Measurements from ENCODE around the gene RAC2. TPM values are rescaled to one million over a fixed set of nuclear protein-coding genes. Genes with fewer than 3 reads are reported as not detected.

The RAC2 gene
- total RNA-seq: 10 to 100 TPM in 3 of 4 donors, 1 to 10 TPM in 1; 7.8 to 49.8 (median 14.5) TPM

DNA sequence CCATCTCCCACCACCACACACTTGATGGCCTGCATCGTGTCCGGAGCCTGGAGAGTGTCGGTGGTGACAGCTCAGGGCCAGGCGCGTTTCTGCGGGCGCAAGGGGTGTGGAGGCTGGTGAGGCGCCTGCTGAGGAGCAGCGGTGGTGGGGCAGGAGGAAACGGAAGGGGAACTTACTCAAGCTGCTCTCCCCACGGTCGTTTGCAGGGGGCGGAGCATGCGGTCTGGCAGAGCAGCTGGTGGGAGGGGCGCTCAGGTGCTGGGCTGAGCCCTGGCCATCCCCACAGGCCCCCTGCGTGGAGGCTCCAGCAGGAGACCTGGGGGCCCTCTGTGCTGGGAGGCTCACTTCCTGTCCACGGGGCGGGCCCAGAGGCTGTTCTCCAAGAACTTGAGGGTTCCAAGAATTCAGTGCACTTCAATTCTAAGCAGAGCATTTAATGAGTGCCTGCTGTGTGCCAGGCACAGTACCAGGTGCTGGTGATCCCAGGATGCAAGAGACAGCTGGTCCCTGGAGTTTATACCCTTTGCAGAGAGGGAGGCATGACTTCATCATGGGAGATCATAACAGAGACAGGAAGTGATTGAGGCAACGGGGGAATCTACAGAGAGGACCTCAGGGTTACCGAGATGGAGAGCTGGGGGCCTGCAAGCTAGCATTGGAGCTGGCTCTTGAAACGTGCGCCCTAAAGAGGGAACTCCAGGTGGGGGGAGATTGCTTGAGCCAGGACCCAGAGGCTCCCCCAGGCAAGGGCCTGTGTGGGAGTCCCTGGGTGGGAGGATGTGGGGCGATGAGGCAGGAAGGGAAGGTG is at the start of gene RAC2:
RAC2 (minus strand) TSS at position 156 of the 808 bp plus-strand sequence; CDS start at position 35, 121 bp downstream.
- TF ChIP-seq, protein P1, sequence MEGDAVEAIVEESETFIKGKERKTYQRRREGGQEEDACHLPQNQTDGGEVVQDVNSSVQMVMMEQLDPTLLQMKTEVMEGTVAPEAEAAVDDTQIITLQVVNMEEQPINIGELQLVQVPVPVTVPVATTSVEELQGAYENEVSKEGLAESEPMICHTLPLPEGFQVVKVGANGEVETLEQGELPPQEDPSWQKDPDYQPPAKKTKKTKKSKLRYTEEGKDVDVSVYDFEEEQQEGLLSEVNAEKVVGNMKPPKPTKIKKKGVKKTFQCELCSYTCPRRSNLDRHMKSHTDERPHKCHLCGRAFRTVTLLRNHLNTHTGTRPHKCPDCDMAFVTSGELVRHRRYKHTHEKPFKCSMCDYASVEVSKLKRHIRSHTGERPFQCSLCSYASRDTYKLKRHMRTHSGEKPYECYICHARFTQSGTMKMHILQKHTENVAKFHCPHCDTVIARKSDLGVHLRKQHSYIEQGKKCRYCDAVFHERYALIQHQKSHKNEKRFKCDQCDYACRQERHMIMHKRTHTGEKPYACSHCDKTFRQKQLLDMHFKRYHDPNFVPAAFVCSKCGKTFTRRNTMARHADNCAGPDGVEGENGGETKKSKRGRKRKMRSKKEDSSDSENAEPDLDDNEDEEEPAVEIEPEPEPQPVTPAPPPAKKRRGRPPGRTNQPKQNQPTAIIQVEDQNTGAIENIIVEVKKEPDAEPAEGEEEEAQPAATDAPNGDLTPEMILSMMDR (IDR thresholded peaks at IDR 0.05; ENCODE audit: low read depth): no peak

DNA sequence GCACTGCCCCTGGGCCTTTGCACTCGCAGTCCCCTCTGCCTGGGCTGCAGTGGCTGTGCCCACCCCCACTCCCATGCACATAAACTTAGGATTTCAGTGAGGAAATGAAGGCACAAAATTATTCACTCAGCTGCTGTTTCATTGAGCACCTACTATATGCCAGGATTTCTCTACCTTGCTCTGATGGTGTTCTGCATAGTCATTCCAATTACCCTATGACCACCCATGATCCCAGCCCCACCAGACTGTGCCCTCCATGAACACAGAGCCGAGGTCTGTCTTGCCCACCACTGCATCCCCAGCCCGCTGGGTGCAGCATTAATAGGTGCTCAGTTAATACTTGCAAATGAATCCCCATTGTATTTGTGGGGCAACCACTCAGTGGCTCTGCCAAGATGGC is 49.1 kb upstream of the RAC2 start:
- TF ChIP-seq, protein P1 (IDR thresholded peaks at IDR 0.05; ENCODE audit: low read depth): no peak

DNA sequence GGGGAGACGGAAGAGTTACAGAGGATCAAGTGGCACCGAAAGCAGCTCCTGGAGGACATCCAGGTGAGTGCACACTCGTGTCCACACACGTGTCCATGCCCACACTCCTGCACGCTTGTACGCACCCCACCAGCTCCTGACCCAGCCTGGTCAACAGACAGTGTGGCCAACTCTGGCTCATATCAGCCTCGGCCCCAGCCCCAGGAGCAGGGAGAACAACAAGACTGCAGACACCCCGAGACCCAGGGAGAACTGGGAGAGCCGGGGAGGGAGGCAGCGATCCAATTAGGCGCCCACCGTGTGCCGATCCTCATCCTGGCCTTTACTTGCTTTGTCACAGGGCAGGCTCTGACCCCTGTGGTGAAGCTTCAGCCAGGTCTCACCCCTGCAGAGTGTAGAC is 48.6 kb upstream of the RAC2 start:
- TF ChIP-seq, protein P1 (IDR thresholded peaks at IDR 0.05; ENCODE audit: low read depth): no peak

DNA sequence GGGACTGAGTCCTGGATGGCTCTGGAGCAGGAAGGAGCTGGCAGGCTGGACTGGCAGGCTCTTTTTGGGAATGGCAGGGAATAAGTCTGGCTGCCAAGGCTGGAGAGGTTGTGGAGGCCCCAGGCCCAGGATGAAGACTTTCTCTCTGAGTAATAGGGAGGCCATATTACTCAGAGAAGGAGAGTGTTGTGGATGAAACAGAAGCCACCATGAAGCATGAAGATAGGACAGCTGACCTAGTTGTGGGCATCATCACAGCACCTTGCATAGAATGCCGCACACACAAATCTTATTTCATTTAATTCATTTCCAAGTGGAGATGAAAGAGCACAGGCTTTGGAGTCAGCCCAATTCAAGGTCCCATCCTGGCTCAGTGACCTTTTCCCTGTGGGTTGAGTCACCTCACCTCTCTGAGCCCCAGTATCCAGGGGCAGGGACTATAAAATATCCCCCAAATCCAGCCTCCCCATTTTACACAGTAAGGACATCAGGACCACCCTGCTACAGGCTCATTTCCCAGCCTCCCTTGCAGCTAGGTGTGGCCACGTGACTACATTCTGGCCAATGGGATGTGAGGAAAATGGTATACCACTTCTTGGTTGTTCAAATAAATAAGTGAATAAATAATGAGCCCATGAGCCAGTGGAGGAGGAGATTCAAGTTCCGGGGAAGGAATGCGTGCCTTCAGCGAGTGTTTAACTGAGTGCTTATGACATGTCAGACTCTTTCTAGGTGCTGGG is 47.7 kb upstream of the RAC2 start:
- TF ChIP-seq, protein P1 (IDR thresholded peaks at IDR 0.05; ENCODE audit: low read depth): no peak

DNA sequence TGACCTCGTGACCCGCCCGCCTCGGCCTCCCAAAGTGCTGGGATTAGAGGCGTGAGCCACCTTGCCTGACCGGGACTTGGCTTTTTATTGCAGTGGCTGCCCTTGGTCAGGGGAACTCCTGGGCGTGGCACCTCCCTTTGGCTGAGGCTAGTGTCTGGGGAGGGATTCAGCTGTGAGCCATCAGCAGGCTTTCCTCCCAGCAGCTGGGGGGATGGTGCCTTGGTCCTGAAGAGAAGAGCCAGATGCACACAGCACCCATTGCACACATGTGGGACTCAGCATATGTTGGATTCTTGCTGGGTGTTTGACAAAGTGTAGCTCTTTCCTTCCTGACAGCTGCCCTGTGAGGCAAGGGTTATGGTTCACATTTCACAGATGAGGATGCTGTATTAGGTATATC is 46.7 kb upstream of the RAC2 start:
- TF ChIP-seq, protein P1 (IDR thresholded peaks at IDR 0.05; ENCODE audit: low read depth): no peak

DNA sequence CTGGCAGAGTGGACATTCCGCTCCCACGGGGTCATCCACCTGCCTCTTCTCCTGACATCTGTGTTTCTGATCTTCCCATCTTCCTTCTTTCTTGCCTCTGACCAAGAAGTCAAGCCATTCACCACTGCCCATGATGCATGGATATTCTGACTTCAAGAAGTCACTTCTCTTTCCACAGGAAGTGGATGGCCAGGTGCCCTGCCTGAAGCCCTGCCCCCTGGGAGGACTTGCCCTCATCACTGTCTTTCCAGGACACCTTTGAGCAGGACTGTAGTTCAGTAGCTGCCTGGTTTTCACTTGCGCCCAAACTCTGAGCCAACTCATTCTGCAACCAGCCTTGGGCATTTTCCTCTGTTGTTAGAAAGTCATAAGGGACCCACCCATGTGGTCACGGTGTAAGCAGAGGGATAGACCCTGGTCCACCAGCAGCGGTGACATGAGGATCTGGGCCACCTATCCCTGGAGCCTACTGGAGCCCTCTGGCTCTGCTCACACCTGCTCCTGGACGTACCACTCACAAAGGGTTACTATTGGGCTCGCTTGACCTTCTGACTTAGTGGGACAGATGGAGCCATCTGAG is 45.2 kb upstream of the RAC2 start:
- TF ChIP-seq, protein P1 (IDR thresholded peaks at IDR 0.05; ENCODE audit: low read depth): no peak

DNA sequence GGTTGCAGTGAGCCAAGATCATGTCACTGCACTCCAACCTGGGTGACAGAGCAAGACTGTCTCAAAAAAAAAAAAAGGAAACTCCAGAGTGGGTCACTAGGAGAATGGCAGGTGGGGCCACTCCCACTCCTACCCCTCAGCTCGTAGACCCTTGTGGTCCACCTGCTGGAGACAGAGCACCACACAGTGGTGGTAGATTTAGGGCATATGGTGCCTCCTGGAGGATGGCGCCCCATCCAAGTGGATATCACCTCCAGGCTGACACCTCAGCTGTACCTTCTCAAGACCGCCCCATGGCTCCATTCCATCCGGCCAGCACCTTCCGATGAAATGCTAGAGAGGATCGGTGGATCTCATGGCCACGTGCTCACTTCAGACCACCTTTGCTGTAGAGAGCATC is 44.5 kb upstream of the RAC2 start:
- TF ChIP-seq, protein P1 (IDR thresholded peaks at IDR 0.05; ENCODE audit: low read depth): no peak
